Activated CD8-positive, alpha-beta memory T cell treated with anti-CD3 and anti-CD28 coated beads for 36 hours (primary cell): ENCODE measurements around the gene KLHL26. TPM values are rescaled to one million over a fixed set of nuclear protein-coding genes. Genes with fewer than 3 reads are reported as not detected.

Experiments used
- CTCF ChIA-PET: fragments of 350-600 bp; sonication (Branson Sonifier 250); formaldehyde crosslinking; loops from one replicate; lab custom pipeline; 2021; ENCODE audit warnings: antibody characterized with exemption; lab: Charles Lee
- POLR2A ChIA-PET: fragments of 350-600 bp; sonication (Branson Sonifier 250); formaldehyde crosslinking; loops from one replicate; lab custom pipeline; 2021; ENCODE audit warnings: antibody characterized with exemption; lab: Charles Lee
- total RNA-seq, 2 experiments: library from RNA; stranded (reverse); gene quantifications; one replicate each; pipeline ENCODE4 v1.2.3, GENCODE V29; 2021

Gene KLHL26
- total RNA-seq, 2 experiments from 2014 or later, result 11.8 to 14.3 TPM

DNA sequence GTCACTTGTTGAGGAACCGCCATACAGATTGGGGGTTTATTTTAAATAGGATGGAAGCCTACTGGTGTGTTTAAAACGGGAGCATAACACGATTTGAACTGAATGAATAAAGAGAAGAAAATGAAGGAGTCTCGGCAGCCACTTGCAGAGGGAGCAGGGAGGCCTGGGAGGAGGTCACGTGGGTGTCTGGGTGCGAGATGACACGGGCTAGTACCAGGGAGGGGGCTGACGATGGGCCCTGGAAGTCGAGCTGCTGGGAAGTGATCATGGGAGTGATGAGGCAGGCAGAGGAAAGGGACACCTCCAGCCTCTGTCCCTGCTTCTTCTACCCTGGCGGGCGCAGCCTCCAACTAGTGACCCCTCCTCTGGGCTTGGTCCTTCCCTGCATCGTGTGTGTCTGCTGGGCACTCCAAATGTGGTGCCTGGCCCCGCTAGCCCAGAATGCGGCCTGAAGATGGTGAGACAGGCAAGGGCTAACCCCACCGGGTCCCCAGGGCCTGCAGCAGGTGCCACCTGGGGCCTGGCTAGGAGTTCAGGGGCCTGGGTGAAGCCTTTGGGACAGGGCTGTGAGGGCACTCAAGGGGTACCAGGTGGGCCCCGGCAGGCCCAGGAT, 82.1 kb downstream of the KLHL26 start:
- POLR2A ChIA-PET, result no interaction called here
- CTCF ChIA-PET, result no interaction called here

DNA sequence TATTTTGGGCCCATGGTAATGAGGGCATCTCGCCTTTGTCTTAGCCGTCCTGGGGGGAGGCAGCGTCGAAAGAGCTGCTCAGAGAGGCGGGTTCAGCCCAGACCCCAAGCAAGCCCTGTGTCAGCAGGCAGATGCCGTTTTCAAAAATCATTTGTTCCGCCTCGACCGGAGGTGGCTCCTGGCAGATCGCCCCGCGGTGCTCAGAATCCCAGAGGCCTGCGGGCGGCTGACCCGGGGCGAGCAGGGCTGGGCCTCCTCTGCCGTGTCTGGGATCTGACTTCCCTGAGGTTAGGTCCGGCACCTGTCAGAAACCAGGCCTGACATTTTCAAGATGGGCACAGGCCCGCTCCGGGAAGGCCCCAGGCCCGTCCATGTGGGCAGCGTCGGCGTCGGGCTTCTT, 82.7 kb downstream of the KLHL26 start:
- ChIA-PET CTCF (no interaction called here), POLR2A (no interaction called here)

Other genes with a start within 250 kb of the KLHL26 start
- not detected for gene LRRC25, start 239.4 kb upstream of the KLHL26 start, total RNA-seq
- 100 to 1,000 TPM; 151 to 158 TPM for gene SSBP4, start 217.6 kb upstream of the KLHL26 start, total RNA-seq
- 10 to 100 TPM; 22.8 to 23.7 TPM for gene ISYNA1, start 198.9 kb upstream of the KLHL26 start, total RNA-seq
- 10 to 100 TPM; 22.6 to 24.3 TPM for gene ELL, start 115.0 kb upstream of the KLHL26 start, total RNA-seq
- gene FKBP8, start 93.5 kb upstream of the KLHL26 start, total RNA-seq, result 100 to 1,000 TPM; 167 to 168 TPM
- gene KXD1, start 79.2 kb upstream of the KLHL26 start, total RNA-seq, result 100 to 1,000 TPM; 124 to 129 TPM
- 1,000 to 10,000 TPM; 1,648 to 1,705 TPM for gene UBA52, start 65.2 kb upstream of the KLHL26 start, total RNA-seq
- 10 to 100 TPM; 95.2 to 98.7 TPM for gene REX1BD, start 48.2 kb upstream of the KLHL26 start, total RNA-seq
- under 1 TPM in 1 of 2 experiments, not detected in 1; 0.61 TPM for gene CRLF1, start 30.2 kb upstream of the KLHL26 start, total RNA-seq
- not detected for gene TMEM59L, start 24.2 kb upstream of the KLHL26 start, total RNA-seq
- 1 to 10 TPM; 5.0 to 5.5 TPM for gene CRTC1, start 46.7 kb downstream of the KLHL26 start, total RNA-seq
- gene COMP, start 154.3 kb downstream of the KLHL26 start, total RNA-seq, result not detected
- 10 to 100 TPM; 89.3 to 92.0 TPM for gene UPF1, start 194.9 kb downstream of the KLHL26 start, total RNA-seq